VCaP (cell line): ENCODE data around the gene SFXN5.

Experiments
- H3K27ac ChIP-seq: fragments of 450-650 bp; 2 replicates; pipeline ENCODE4 v1.5.1; 2017
- TF ChIP-seq, protein P1 (sequence below): fragments of 450-650 bp; conservative IDR thresholded peaks from 2 replicates; pipeline ENCODE4 v1.5.1; 2017; ENCODE audit warnings: mild to moderate bottlenecking, moderate library complexity

Gene SFXN5

DNA sequence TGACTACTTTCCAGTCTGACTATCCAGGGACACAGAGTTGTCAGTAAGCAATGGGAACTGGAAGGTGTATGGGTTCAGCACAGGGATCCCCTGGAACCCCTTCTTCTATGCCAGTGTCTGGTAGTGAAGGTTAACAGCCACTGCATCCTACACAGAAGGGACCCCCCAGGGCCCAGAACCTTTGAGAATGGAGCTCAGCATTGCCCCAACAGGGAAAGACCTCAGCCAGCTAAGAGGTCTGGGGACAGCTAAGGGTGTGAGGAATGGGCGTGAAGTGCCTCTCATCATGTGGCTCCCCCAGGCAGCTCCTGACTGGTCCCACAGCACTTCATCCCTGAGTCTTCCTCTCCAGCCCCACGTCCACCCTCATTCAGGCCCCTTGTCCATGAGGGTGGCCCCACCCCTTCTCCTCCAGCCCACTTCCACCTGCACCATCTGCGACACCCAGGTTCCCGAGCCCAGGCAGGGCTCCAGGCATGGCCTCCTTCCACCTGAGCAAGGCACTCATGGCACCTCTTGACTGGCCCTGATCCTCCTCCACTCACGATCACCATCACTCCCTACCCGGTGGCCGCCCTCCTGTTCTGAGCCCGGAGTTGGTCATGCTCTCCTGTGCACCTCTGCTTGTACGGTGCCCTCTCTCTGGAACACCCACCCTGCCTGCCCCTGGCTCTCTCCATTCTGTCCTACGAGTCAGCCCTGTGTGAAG is 77.1 kb downstream of the SFXN5 start:
- TF ChIP-seq, protein P1, sequence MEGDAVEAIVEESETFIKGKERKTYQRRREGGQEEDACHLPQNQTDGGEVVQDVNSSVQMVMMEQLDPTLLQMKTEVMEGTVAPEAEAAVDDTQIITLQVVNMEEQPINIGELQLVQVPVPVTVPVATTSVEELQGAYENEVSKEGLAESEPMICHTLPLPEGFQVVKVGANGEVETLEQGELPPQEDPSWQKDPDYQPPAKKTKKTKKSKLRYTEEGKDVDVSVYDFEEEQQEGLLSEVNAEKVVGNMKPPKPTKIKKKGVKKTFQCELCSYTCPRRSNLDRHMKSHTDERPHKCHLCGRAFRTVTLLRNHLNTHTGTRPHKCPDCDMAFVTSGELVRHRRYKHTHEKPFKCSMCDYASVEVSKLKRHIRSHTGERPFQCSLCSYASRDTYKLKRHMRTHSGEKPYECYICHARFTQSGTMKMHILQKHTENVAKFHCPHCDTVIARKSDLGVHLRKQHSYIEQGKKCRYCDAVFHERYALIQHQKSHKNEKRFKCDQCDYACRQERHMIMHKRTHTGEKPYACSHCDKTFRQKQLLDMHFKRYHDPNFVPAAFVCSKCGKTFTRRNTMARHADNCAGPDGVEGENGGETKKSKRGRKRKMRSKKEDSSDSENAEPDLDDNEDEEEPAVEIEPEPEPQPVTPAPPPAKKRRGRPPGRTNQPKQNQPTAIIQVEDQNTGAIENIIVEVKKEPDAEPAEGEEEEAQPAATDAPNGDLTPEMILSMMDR = no peak

DNA sequence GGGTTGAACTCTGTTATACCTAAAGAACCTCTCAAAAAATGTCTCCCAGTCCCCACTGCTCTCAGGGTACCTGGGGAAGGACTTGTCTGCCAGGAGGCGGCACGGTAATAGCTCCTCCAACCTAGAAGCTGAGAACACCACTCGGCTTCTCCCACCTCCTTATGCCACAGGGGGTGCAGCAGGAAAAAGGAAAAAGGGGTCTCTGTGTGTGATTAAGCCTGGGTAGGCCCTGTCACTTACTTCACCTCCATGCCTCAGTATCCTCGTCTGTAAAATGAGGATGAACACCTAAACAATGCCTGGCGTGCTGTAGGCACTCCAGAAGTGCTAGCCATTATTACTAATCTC is 77.6 kb downstream of the SFXN5 start:
- H3K27ac ChIP-seq = no peak overlapping the region
- TF ChIP-seq, protein P1 = no peak

More for the DNA sequence above, 77.1 kb downstream of the SFXN5 start:
- H3K27ac ChIP-seq = no peak overlapping the region

GRCh38 chr2:72993147-72993932 is 78.2 kb downstream of the SFXN5 start:
- no peak overlapping the region for H3K27ac ChIP-seq
- TF ChIP-seq, protein P1 = peak; percentile 82

DNA sequence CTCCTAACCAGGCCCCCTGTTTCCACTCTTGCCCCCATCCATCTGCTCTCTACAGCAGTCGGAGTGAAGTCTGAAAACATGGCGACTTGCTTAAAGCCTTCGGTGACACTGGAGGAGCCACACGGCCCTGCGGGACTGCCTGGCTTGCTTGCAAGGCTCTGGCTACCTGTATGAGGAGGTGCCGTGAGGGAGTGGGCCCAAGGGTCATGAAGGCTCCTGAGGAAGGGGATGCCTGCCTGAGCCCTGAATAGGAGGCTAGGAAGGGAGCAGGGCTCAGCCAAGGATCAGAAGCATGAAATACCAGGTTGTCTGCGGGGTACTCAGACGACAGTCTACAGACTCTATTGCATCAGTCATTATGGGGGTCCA is 78.8 kb downstream of the SFXN5 start:
- no peak overlapping the region for H3K27ac ChIP-seq
- TF ChIP-seq, protein P1 = no peak

DNA sequence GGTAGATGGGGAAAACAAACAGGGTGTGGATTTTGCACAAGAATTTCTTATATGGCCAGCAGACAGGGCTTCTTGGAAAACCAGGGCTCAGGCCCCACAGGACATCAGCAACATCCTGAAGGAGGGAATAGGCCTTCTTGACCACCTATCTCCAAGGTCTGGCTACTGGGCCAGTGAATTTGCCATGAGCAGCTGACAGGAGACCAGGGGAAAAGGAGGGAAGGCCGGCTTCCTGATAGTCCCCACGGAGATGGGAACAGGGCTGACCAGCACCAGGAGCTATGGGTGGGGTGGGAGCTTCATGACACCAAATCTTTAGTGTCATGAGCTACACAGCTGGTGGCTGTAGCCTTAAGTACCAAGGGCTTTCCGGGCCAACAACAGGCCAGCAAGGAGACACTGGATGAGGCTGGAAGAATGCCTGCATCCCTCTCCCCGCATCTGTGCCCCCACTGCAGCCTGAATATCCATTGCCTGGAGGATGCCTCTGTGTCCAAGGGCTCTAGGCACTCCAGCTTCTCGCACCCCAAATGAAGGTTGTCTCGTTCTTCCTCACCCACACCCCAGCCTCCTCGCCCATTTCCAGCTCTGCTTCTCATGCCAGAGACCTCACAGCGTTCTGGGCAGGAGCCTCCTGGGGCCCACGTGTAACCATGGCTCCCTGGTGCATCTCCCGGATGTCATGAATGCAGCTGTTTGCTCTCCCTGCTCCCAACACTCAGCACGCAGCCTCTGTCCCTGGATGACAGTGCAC is 79.4 kb downstream of the SFXN5 start:
- H3K27ac ChIP-seq = no peak overlapping the region
- TF ChIP-seq, protein P1 = no peak

DNA sequence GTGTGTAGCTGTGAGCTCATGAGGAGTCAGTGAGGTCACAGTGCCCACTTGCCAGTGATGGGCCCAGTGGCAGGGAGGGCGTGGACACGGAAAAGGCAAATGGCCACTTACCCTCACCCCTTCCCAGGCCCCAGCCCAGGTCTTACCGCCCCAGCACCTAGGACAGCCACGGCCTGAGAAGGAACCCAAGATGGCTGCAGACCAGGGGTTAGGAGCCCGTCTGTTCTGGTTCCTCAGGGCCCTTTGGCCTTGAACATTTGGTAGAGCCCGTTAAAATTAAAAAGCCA is 80.1 kb downstream of the SFXN5 start:
- no peak overlapping the region for H3K27ac ChIP-seq
- TF ChIP-seq, protein P1 = no peak

DNA sequence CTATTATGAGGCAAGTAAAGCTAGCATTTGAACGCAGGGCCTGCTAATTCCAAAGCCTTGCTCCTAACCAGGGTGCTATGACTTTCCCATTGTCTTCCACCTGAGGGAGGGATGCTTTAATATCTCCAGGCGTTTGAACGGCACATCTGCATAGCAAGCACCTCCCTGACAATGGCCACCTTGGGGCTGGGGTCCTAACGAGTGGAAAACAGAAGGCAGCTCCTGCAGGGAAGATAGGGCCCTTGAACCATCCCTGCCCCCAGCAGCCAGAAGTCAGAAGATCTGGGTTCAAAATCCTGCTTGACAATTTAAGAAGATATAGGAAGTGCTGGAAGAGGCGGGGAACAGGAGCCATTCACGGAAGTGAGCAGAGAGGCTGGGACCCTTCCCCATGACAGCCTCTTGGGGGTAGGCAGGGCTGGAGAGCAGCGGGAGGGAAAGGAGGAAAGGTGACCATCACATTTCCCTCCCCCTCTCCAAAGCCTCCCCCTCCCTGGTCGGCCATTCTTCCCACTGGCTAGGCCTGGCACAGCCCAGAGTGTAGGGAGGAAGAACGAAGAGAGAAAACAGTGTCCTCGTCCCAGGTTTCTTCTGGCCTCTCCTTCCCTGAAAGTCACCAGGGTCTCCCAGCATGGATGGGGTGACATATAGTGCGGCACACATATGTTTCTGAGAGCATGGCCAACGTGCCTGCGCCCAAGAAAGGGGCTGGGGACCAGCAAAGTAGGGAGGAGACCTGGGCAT is 80.6 kb downstream of the SFXN5 start:
- TF ChIP-seq, protein P1 = no peak
- H3K27ac ChIP-seq = no peak overlapping the region
